DOHH2 (cell line): ENCODE measurements around the gene CFAP92.

Source experiments
- H3F3A ChIP-seq: fragments of 200-600 bp; sonication (generic), shearing (Covaris generic); 2 replicates; pipeline ENCODE4 v1.6.0; 2016; ENCODE audit warnings: antibody characterized with exemption, mild to moderate bottlenecking; ENCODE audit not compliant: control insufficient read depth, insufficient read depth
- H3K27ac ChIP-seq: fragments of 200-600 bp; sonication (generic); 2 replicates; pipeline ENCODE4 v1.5.1; 2014; ENCODE audit warnings: low read depth, mild to moderate bottlenecking, low read length, moderate library complexity
- H3K27me3 ChIP-seq: fragments of 200-600 bp; sonication (generic); 2 replicates; pipeline ENCODE4 v1.6.1; 2014; ENCODE audit warnings: mild to moderate bottlenecking, low read length, mixed read lengths; ENCODE audit not compliant: control insufficient read depth
- H3K36me3 ChIP-seq: fragments of 200-600 bp; sonication (generic); 2 replicates; pipeline ENCODE4 v1.6.1; 2014; ENCODE audit warnings: mild to moderate bottlenecking, low read length, moderate library complexity, mixed read lengths; ENCODE audit not compliant: control insufficient read depth
- H3K4me1 ChIP-seq: fragments of 200-600 bp; sonication (generic); 2 replicates; pipeline ENCODE4 v1.6.1; 2014; ENCODE audit warnings: mild to moderate bottlenecking, low read length, mixed read lengths; ENCODE audit not compliant: control insufficient read depth
- H3K4me2 ChIP-seq: fragments of 200-600 bp; sonication (generic); 2 replicates; pipeline ENCODE4 v1.6.0; 2014; ENCODE audit warnings: mild to moderate bottlenecking, low read length, moderate library complexity
- H3K4me3 ChIP-seq: fragments of 200-600 bp; sonication (generic); 2 replicates; pipeline ENCODE4 v1.5.1; 2014; ENCODE audit warnings: mild to moderate bottlenecking, low read length, mixed read lengths
- H3K79me2 ChIP-seq: fragments of 200-600 bp; sonication (generic); 2 replicates; pipeline ENCODE4 v1.6.1; 2014; ENCODE audit warnings: mild to moderate bottlenecking, low read length, mixed read lengths; ENCODE audit not compliant: control insufficient read depth
- H3K9me2 ChIP-seq: fragments of 200-600 bp; sonication (generic); replicated peaks from 2 replicates; pipeline ENCODE4 v1.6.1; 2014; ENCODE audit warnings: mild to moderate bottlenecking, low read length, mixed read lengths; ENCODE audit not compliant: control insufficient read depth
- H3K9me3 ChIP-seq: fragments of 200-600 bp; sonication (generic); 2 replicates; pipeline ENCODE4 v1.6.1; 2014; ENCODE audit warnings: antibody characterized with exemption, low read length, mixed read lengths; ENCODE audit not compliant: control insufficient read depth, insufficient read depth
- H4K20me1 ChIP-seq: fragments of 200-600 bp; sonication (generic); 2 replicates; pipeline ENCODE4 v1.6.0; 2014; ENCODE audit warnings: low read depth, mild to moderate bottlenecking, antibody characterized with exemption, low read length, moderate library complexity; ENCODE audit not compliant: control insufficient read depth, insufficient read depth
- CTCF ChIP-seq: fragments of 200-600 bp; sonication (generic); IDR thresholded peaks from one replicate; pipeline ENCODE4 v1.5.1; 2014; ENCODE audit warnings: antibody characterized with exemption, mild to moderate bottlenecking, low read depth, low read length; ENCODE audit not compliant: poor library complexity, severe bottlenecking
- EZH2phosphoT487 ChIP-seq: fragments of 200-600 bp; sonication (generic); IDR thresholded peaks from 2 replicates; pipeline ENCODE4 v1.6.1; 2017; ENCODE audit warnings: borderline replicate concordance, mild to moderate bottlenecking, antibody characterized with exemption, low read length, moderate library complexity, mixed read lengths

CFAP92 gene

GRCh38 chr3:129001806-129002572, 8.1 kb upstream of the CFAP92 start:
- no peaks in the 10 kb centered on the region for H3F3A ChIP-seq
- no peaks in the 10 kb centered on the region for H3K9me3 ChIP-seq
- H3K27ac ChIP-seq: no peak overlapping the region
- no peaks in the 10 kb centered on the region for H3K9me2 ChIP-seq
- H3K4me3 ChIP-seq: no peak overlapping the region
- H3K36me3 ChIP-seq: no peaks in the 10 kb centered on the region
- H3K4me2 ChIP-seq: no peak overlapping the region
- no peaks in the 10 kb centered on the region for H4K20me1 ChIP-seq
- TF ChIP-seq EZH2phosphoT487 (no peak), CTCF (no peak)
- H3K4me1 ChIP-seq: peaks cover 19% of the 10 kb centered on the region
- H3K79me2 ChIP-seq: no peaks in the 10 kb centered on the region
- peaks cover 34% of the 10 kb centered on the region for H3K27me3 ChIP-seq

- peaks cover 39% of the 10 kb centered on the region for H3K27me3 ChIP-seq
- H3K36me3 ChIP-seq: no peaks in the 10 kb centered on the region
- no peak within 1 kb of the TSS for H3K27ac ChIP-seq
- no peaks in the 10 kb centered on the region for H3F3A ChIP-seq
- no peak for TF ChIP-seq EZH2phosphoT487
- TF ChIP-seq CTCF: no peak
- H3K4me2 ChIP-seq: no peak within 1 kb of the TSS
- H4K20me1 ChIP-seq: no peaks in the 10 kb centered on the region
- no peaks in the 10 kb centered on the region for H3K79me2 ChIP-seq
- H3K9me3 ChIP-seq: no peaks in the 10 kb centered on the region
- H3K4me1 ChIP-seq: peaks cover 19% of the 10 kb centered on the region
- H3K9me2 ChIP-seq: no peaks in the 10 kb centered on the region
- no peak within 1 kb of the TSS for H3K4me3 ChIP-seq
Measured at GRCh38 chr3:129001101-129001805, 7.4 kb upstream of the CFAP92 start, which contains the start of gene EFCC1. EFCC1 (plus strand) TSS chr3:129001304; CDS start chr3:129001629, 325 bp downstream.

GRCh38 chr3:129000742-129001100, 6.8 kb upstream of the CFAP92 start:
- H3K4me2 ChIP-seq: no peak overlapping the region
- no peaks in the 10 kb centered on the region for H3K9me3 ChIP-seq
- H3K79me2 ChIP-seq: no peaks in the 10 kb centered on the region
- H4K20me1 ChIP-seq: no peaks in the 10 kb centered on the region
- H3K27ac ChIP-seq: no peak overlapping the region
- H3F3A ChIP-seq: no peaks in the 10 kb centered on the region
- peaks cover 19% of the 10 kb centered on the region for H3K4me1 ChIP-seq
- H3K4me3 ChIP-seq: no peak overlapping the region
- H3K36me3 ChIP-seq: no peaks in the 10 kb centered on the region
- H3K27me3 ChIP-seq: peaks cover 39% of the 10 kb centered on the region
- TF ChIP-seq CTCF: no peak
- TF ChIP-seq EZH2phosphoT487: no peak
- no peaks in the 10 kb centered on the region for H3K9me2 ChIP-seq
